ENCODE data around the gene CDHR5. TPM values are rescaled to one million over a fixed set of nuclear protein-coding genes. Genes with fewer than 3 reads are reported as not detected.

Gene CDHR5
- total RNA-seq, 1 experiment from 2014 or later: not detected

GRCh38 chr11:623349-623869 lies 1.3 kb downstream of the CDHR5 start:
- DNase-seq: no peak
- H3K4me3 ChIP-seq (ENCODE audit: insufficient read depth, low read depth, low read length): no peak overlapping the region
- no peaks in the 10 kb centered on the region for H3K36me3 ChIP-seq (replicated peaks; ENCODE audit: control insufficient read depth, insufficient read depth, low read length)
- H3K27me3 ChIP-seq (ENCODE audit: control insufficient read depth, insufficient read depth, low read length): no peaks in the 10 kb centered on the region; the same call in 1 of the 2 replicates

GRCh38 chr11:621838-622237 lies 2.9 kb downstream of the CDHR5 start:
- H3K27me3 ChIP-seq (ENCODE audit: control insufficient read depth, insufficient read depth, low read length): no peaks in the 10 kb centered on the region
- H3K36me3 ChIP-seq (replicated peaks; ENCODE audit: control insufficient read depth, insufficient read depth, low read length): no peaks in the 10 kb centered on the region
- H3K4me3 ChIP-seq (ENCODE audit: insufficient read depth, low read depth, low read length): no peak overlapping the region
- DNase-seq: no peak

- Histone ChIP-seq H3K4me3 (ENCODE audit: insufficient read depth, low read depth, low read length) (no peak overlapping the region), H3K36me3 (replicated peaks; ENCODE audit: control insufficient read depth, insufficient read depth, low read length) (no peaks in the 10 kb centered on the region), H3K27me3 (ENCODE audit: control insufficient read depth, insufficient read depth, low read length) (no peaks in the 10 kb centered on the region)
- DNase-seq: no peak
Measured at GRCh38 chr11:620935-621814, 3.6 kb downstream of the CDHR5 start.

GRCh38 chr11:620201-620600 lies 4.6 kb downstream of the CDHR5 start:
- DNase-seq: no peak
- no peaks in the 10 kb centered on the region for H3K36me3 ChIP-seq (replicated peaks; ENCODE audit: control insufficient read depth, insufficient read depth, low read length)
- H3K4me3 ChIP-seq (ENCODE audit: insufficient read depth, low read depth, low read length): no peak overlapping the region
- no peaks in the 10 kb centered on the region for H3K27me3 ChIP-seq (ENCODE audit: control insufficient read depth, insufficient read depth, low read length)

- no peak overlapping the region for H3K4me3 ChIP-seq (ENCODE audit: insufficient read depth, low read depth, low read length)
- no peaks in the 10 kb centered on the region for H3K36me3 ChIP-seq (replicated peaks; ENCODE audit: control insufficient read depth, insufficient read depth, low read length)
- DNase-seq: no peak
- H3K27me3 ChIP-seq (ENCODE audit: control insufficient read depth, insufficient read depth, low read length): no peaks in the 10 kb centered on the region
Measured at GRCh38 chr11:619628-620050, 5.1 kb downstream of the CDHR5 start.

- H3K4me3 ChIP-seq (ENCODE audit: insufficient read depth, low read depth, low read length): no peak overlapping the region
- no peak for DNase-seq
- no peaks in the 10 kb centered on the region for H3K36me3 ChIP-seq (replicated peaks; ENCODE audit: control insufficient read depth, insufficient read depth, low read length)
- H3K27me3 ChIP-seq (ENCODE audit: control insufficient read depth, insufficient read depth, low read length): no peaks in the 10 kb centered on the region
Measured at GRCh38 chr11:618856-619627, 5.7 kb downstream of the CDHR5 start.

GRCh38 chr11:617912-618682 lies 6.7 kb downstream of the CDHR5 start:
- Histone ChIP-seq H3K36me3 (replicated peaks; ENCODE audit: control insufficient read depth, insufficient read depth, low read length) (no peaks in the 10 kb centered on the region; the same call in 1 of the 2 replicates), H3K27me3 (ENCODE audit: control insufficient read depth, insufficient read depth, low read length) (no peaks in the 10 kb centered on the region), H3K4me3 (ENCODE audit: insufficient read depth, low read depth, low read length) (no peak overlapping the region)
- no peak for DNase-seq

- no peak overlapping the region for H3K4me3 ChIP-seq (ENCODE audit: insufficient read depth, low read depth, low read length)
- no peak for DNase-seq
- no peaks in the 10 kb centered on the region for H3K27me3 ChIP-seq (ENCODE audit: control insufficient read depth, insufficient read depth, low read length)
- H3K36me3 ChIP-seq (replicated peaks; ENCODE audit: control insufficient read depth, insufficient read depth, low read length): peaks cover 2% of the 10 kb centered on the region
Measured at GRCh38 chr11:617199-617911, 7.4 kb downstream of the CDHR5 start.

GRCh38 chr11:616320-617198 lies 8.2 kb downstream of the CDHR5 start:
- Histone ChIP-seq H3K4me3 (ENCODE audit: insufficient read depth, low read depth, low read length) (no peak overlapping the region), H3K27me3 (ENCODE audit: control insufficient read depth, insufficient read depth, low read length) (no peaks in the 10 kb centered on the region), H3K36me3 (replicated peaks; ENCODE audit: control insufficient read depth, insufficient read depth, low read length) (peaks cover 3% of the 10 kb centered on the region)
- no peak for DNase-seq

GRCh38 chr11:615504-616319 lies 9.0 kb downstream of the CDHR5 start, which contains the start of gene IRF7:
Gene IRF7, minus strand, starts transcription at chr11:615950. Its CDS starts 586 bp downstream, at chr11:615364.
- Histone ChIP-seq H3K27me3 (ENCODE audit: control insufficient read depth, insufficient read depth, low read length) (no peaks in the 10 kb centered on the region), H3K4me3 (ENCODE audit: insufficient read depth, low read depth, low read length) (peak within 1 kb of the TSS; percentile 58), H3K36me3 (replicated peaks; ENCODE audit: control insufficient read depth, insufficient read depth, low read length) (peaks cover 5% of the 10 kb centered on the region)
- DNase-seq: peak; percentile 98

GRCh38 chr11:614623-615503 lies 9.9 kb downstream of the CDHR5 start:
- no peak for DNase-seq
- H3K4me3 ChIP-seq (ENCODE audit: insufficient read depth, low read depth, low read length): peak overlapping the region; percentile 58
- H3K27me3 ChIP-seq (ENCODE audit: control insufficient read depth, insufficient read depth, low read length): no peaks in the 10 kb centered on the region
- H3K36me3 ChIP-seq (replicated peaks; ENCODE audit: control insufficient read depth, insufficient read depth, low read length): peaks cover 11% of the 10 kb centered on the region

All from H7 (cell line).